Activated B cell treated with CpG ODN at 0.5 μM for 24 hours (primary cell): ENCODE data around the gene KMT5B. TPM values are rescaled to one million over a fixed set of nuclear protein-coding genes. Genes with fewer than 3 reads are reported as not detected.
"Not testable (repeated sequence)": the region's sequence is repeated elsewhere in the genome, so short reads cannot be mapped to it uniquely, and the experiment has no call there.

ENCODE experiments used
- ATAC-seq: fragments of 200-7000 bp; cut with Tn5 transposase; one replicate; pipeline ENCODE4 v1.10.0; 2021; ENCODE audit warnings: low read depth, mild to moderate bottlenecking, moderate library complexity
- CTCF ChIA-PET: fragments of 350-600 bp; sonication (Branson Sonifier 250); formaldehyde crosslinking; loops from one replicate; lab custom pipeline; 2021; ENCODE audit warnings: antibody characterized with exemption; lab: Charles Lee
- POLR2A ChIA-PET: fragments of 350-600 bp; sonication (Branson Sonifier 250); formaldehyde crosslinking; loops from one replicate; lab custom pipeline; 2021; ENCODE audit warnings: antibody characterized with exemption; lab: Charles Lee
- DNase-seq: peaks from one replicate; pipeline ENCODE4 v3.0.0; 2022
- H3K27ac Mint-ChIP-seq: one replicate; pipeline ENCODE4 v1.8.0; 2020; ENCODE audit warnings: mixed read lengths
- H3K27me3 Mint-ChIP-seq: one replicate; pipeline ENCODE4 v1.8.0; 2021; ENCODE audit warnings: mixed read lengths
- H3K36me3 Mint-ChIP-seq: one replicate; pipeline ENCODE4 v1.8.0; 2021; ENCODE audit warnings: low read depth, mixed read lengths
- H3K4me1 Mint-ChIP-seq: one replicate; pipeline ENCODE4 v1.8.0; 2021; ENCODE audit warnings: mixed read lengths
- H3K4me3 Mint-ChIP-seq: one replicate; pipeline ENCODE4 v1.8.0; 2020; ENCODE audit warnings: mild to moderate bottlenecking, mixed read lengths
- H3K9me3 Mint-ChIP-seq: one replicate; pipeline ENCODE4 v1.8.0; 2020; ENCODE audit warnings: mixed read lengths
- CTCF ChIP-seq: fragments of 200-600 bp; IDR thresholded peaks from one replicate; pipeline ENCODE4 v1.8.0; 2022; ENCODE audit warnings: antibody characterized with exemption, mild to moderate bottlenecking
- intact Hi-C: fragments of 100-400 bp; cut with micrococcal nuclease; formaldehyde crosslinking; loops from one replicate; pipeline ENCODE4 v1.15.1; 2024
- total RNA-seq: library from RNA; stranded (reverse); gene quantifications from 2 replicates; pipeline ENCODE4 v1.2.3, GENCODE V29; 2022

KMT5B gene
- total RNA-seq, 1 donor from 2014 or later: 68.3 TPM

- intact Hi-C loops: no loop called here
These were observed 42.4 kb upstream of the KMT5B start for GRCh38 chr11:68255526-68255925.

DNA sequence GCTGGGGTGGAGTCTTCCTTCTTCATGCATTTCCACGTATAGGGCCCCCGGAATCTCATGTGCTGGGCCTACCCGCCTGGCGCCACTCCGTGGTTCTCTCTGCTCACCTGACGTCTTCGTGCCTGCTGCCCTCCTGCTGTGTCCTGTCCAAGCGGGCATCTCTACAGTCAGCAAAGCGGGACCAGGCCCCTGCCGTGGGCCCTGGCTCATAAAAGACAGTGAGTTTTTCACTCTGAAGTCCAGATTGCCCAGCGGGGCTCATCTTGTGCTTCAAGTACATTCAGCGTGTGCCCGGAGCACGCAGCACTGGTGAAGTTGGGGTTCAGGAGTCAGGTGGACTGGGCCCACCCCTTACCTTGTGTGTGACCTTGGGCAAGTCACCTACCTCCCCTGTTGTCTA is 41.3 kb upstream of the KMT5B start:
- H3K27ac Mint-ChIP-seq: no peak overlapping the region
- H3K9me3 Mint-ChIP-seq: peaks cover 6% of the 10 kb centered on the region
- intact Hi-C loops: no loop called here
- DNase-seq (no peak), ATAC-seq (no peak)
- H3K4me3 Mint-ChIP-seq: no peak overlapping the region
- H3K36me3 Mint-ChIP-seq: peaks cover 3% of the 10 kb centered on the region
- no peak for TF ChIP-seq CTCF
- H3K4me1 Mint-ChIP-seq: peaks cover 17% of the 10 kb centered on the region
- CTCF ChIA-PET: no interaction called here
- H3K27me3 Mint-ChIP-seq: no peaks in the 10 kb centered on the region
- POLR2A ChIA-PET: no interaction called here

More at GRCh38 chr11:68255526-68255925, 42.4 kb upstream of the KMT5B start:
- H3K36me3 Mint-ChIP-seq: peaks cover 5% of the 10 kb centered on the region
- ATAC-seq (no peak), DNase-seq (no peak)
- H3K4me1 Mint-ChIP-seq: peaks cover 17% of the 10 kb centered on the region
- POLR2A ChIA-PET: no interaction called here
- no peak overlapping the region for H3K4me3 Mint-ChIP-seq
- H3K27ac Mint-ChIP-seq: no peak overlapping the region
- H3K27me3 Mint-ChIP-seq: no peaks in the 10 kb centered on the region
- no peaks in the 10 kb centered on the region for H3K9me3 Mint-ChIP-seq
- CTCF ChIA-PET: interaction anchor here (7.2 kb wide), 1 partner anchor 42 kb away, joined by 249 read pairs; no protein-coding TSS in a partner anchor
- no peak for TF ChIP-seq CTCF

- H3K9me3 Mint-ChIP-seq: peaks cover 8% of the 10 kb centered on the region
- H3K36me3 Mint-ChIP-seq: peaks cover 5% of the 10 kb centered on the region
- CTCF ChIA-PET: no interaction called here
- ATAC-seq (no peak), DNase-seq (no peak)
- intact Hi-C loops: no loop called here
- POLR2A ChIA-PET: interaction anchor here (0.6 kb wide), 1 partner anchor 48 kb away, joined by 9 read pairs; no protein-coding TSS in a partner anchor
- H3K4me3 Mint-ChIP-seq: no peak overlapping the region
- TF ChIP-seq CTCF: no peak
- H3K4me1 Mint-ChIP-seq: no peaks in the 10 kb centered on the region
- no peak overlapping the region for H3K27ac Mint-ChIP-seq
- H3K27me3 Mint-ChIP-seq: no peaks in the 10 kb centered on the region
These were observed 38.7 kb upstream of the KMT5B start for GRCh38 chr11:68251765-68252164.

GRCh38 chr11:68244912-68245311 is 31.8 kb upstream of the KMT5B start:
- H3K4me3 Mint-ChIP-seq, H3K9me3 Mint-ChIP-seq, intact Hi-C loops, H3K27me3 Mint-ChIP-seq, ATAC-seq, DNase-seq, H3K4me1 Mint-ChIP-seq, H3K36me3 Mint-ChIP-seq, CTCF ChIA-PET, H3K27ac Mint-ChIP-seq: not testable (repeated sequence)
- POLR2A ChIA-PET: interaction anchor here (0.6 kb wide), 1 partner anchor 83 kb away, joined by 4 read pairs; no protein-coding TSS in a partner anchor

DNA sequence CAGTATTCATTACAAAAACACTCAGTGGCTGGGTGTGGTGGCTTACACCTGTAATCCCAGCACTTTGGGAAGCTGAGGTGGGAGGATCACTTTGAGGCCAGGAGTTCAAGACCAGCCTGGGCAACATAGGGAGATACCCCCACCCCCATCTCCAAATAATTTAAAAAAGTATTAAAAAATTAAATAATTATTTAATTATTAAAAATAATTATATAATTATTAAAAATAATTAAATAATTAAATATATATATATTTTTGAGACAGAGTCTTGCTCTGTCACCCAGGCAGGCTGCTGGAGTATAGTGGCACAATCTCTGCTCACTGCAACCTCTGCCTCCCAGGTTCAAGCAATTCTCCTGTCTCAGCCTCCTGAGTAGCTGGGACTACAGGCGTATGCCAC is 30.8 kb upstream of the KMT5B start:
- ATAC-seq, POLR2A ChIA-PET, H3K36me3 Mint-ChIP-seq, H3K4me1 Mint-ChIP-seq, H3K27me3 Mint-ChIP-seq, intact Hi-C loops, DNase-seq, H3K9me3 Mint-ChIP-seq, H3K4me3 Mint-ChIP-seq, CTCF ChIA-PET, H3K27ac Mint-ChIP-seq: not testable (repeated sequence)

GRCh38 chr11:68242616-68243015 is 29.5 kb upstream of the KMT5B start:
- Mint-ChIP-seq H3K27ac (no peak overlapping the region), H3K27me3 (peaks cover 6% of the 10 kb centered on the region), H3K36me3 (no peaks in the 10 kb centered on the region), H3K4me3 (no peak overlapping the region), H3K4me1 (no peaks in the 10 kb centered on the region), H3K9me3 (no peaks in the 10 kb centered on the region)
- ChIA-PET POLR2A (no interaction called here), CTCF (no interaction called here)
- no peak for DNase-seq
- TF ChIP-seq CTCF: no peak
- intact Hi-C loops: no loop called here
- no peak for ATAC-seq
